ENCODE data around the gene SSH2. TPM values are rescaled to one million over a fixed set of nuclear protein-coding genes. Genes with fewer than 3 reads are reported as not detected.

The SSH2 gene
- total RNA-seq, 4 donors from 2014 or later = 20.7 to 31.1 (median 23.1) TPM

DNA sequence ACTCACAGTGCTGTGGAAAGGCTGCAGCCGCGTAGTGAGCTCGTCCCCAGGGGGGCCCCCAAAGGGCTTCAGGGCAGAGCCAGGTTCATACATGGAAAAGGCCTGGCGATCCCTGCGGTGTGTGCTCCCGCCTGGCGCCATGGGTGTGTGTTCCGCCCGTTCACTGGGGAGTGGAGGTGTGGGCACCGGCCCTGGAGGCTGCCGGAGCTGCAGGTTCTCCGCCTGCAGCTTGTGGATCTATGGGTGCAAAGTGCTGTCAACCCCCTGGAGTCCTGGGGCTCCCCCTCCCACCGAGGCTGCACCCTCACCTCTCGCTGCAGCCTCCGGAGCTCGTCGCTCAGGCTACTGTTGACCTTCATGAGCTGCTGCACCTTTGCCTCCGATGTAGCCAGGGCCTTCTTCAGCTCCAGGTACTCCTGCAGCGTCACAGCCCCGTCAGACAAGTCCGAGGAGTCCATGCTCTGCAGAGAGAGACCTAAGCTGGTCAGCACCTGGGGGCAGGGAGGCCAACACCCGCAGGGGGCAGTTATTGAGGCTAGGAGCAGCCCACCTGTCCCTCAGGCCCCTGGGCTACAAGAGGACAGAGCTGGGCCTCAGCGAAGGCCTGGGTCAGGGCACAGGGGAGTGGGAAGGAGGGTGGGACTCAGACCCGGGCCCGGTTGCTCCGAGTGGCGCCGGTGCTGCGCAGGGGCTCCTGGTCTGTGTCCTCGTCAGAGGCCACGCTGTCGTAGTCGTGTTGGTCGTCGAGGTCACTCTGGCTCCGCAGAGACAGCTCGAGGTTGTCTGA, 353.6 kb downstream of the SSH2 start:
- Histone ChIP-seq H3K9me3 (no peaks in the 10 kb centered on the region), H3K4me1 (peaks cover 32 to 53% (median 51%) of the 10 kb centered on the region in 4 donors), H3K36me3 (peaks cover 36 to 86% (median 76%) of the 10 kb centered on the region in 4 donors), H3K4me3 (no peak overlapping the region), H3K27ac (replicated peaks in 1 of 4) (no peak overlapping the region), H3K27me3 (no peaks in the 10 kb centered on the region)
- WGBS = 96% methylated on average over 13 of the region's 37 CpGs
- DNase-seq (ENCODE audit: extremely low spot score) = no peak
- intact Hi-C loops (cut with DNase I) = no loop called here
- TF ChIP-seq EP300 (IDR thresholded peaks at IDR 0.05) = no peak

Small RNA genes within 50 kb of the gene (small RNA-seq; reads per million reads assigned to genes)
- gene RF00156 (0 reads per million in 3 donors), gene RF01210 (0 reads per million in 3 donors), gene RNU6-920P (0 to 0.17 (median 0) reads per million in 3 donors)

Other genes starting within 250 kb of the SSH2 start
- under 1 TPM in 2 of 4 donors, not detected in 2; 0.17 to 0.78 TPM for gene EFCAB5, start 11.4 kb upstream of the SSH2 start, total RNA-seq
- 10 to 100 TPM; 20.0 to 38.6 (median 30.3) TPM for gene NSRP1, start 186.6 kb upstream of the SSH2 start, total RNA-seq